GM19395 (cell line): ENCODE data around the gene FLII.
"Not testable (repeated sequence)": the region's sequence is repeated elsewhere in the genome, so short reads cannot be mapped to it uniquely, and the experiment has no call there.

Source experiments
- ATAC-seq: cut with Tn5 transposase; IDR thresholded peaks from one replicate; pipeline ENCODE4 v1.9.1; 2021; ENCODE audit warnings: mild to moderate bottlenecking, moderate library complexity; ENCODE audit not compliant: unreplicated experiment

FLII gene

DNA sequence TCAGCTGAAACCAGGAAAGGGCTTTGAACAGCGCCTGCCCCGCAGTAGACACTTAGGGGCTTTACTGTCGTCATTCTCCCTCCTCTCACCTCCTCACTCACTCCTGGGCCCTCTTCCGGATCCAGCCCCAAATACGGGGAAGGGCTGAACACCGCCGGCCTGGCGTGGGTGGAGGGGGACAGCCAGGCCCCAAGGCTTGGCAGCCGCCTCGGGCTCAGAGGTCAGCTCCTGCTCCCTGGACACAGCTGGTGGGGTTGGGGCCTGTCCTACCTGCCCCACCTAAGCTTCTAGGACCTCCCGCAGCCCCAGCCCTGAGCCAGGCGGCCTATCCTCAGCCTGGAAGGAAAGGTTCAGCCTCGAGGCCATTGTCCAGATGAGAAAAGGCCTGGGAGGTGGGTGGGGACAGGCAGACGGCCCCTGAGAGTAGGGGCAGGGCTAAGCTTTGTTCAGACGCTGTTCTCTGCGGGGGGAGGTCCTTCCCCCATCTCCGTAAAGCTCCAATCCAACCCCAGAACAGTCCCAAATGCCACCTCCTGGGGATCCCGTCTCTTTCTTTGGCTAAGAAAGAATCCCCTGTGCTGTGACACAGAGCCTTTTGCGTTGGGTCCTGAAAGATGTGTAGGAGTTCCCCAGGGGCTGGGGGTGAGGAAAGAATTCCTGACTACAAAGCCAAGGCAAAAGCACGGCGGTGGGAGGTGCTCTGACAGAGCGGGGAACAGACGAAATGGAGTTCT lies 34.0 kb downstream of the FLII start:
- no peak for ATAC-seq

DNA sequence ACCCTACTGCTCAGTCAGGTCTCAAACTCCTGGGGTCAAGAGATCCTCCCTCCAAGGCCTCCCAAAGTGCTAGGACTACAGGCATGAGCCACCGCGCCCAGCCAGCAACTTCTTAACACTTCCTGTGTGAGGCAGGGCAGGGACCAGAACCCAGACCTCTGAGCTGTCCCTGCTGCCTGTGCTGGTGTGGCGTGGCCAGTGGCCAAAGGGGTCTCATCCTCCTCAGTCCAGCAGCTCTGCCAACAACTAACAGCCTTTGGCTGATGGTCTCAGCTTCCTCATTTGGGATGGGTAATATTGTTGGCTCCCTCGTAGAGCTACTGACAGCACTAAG lies 34.5 kb downstream of the FLII start:
- ATAC-seq = no peak

DNA sequence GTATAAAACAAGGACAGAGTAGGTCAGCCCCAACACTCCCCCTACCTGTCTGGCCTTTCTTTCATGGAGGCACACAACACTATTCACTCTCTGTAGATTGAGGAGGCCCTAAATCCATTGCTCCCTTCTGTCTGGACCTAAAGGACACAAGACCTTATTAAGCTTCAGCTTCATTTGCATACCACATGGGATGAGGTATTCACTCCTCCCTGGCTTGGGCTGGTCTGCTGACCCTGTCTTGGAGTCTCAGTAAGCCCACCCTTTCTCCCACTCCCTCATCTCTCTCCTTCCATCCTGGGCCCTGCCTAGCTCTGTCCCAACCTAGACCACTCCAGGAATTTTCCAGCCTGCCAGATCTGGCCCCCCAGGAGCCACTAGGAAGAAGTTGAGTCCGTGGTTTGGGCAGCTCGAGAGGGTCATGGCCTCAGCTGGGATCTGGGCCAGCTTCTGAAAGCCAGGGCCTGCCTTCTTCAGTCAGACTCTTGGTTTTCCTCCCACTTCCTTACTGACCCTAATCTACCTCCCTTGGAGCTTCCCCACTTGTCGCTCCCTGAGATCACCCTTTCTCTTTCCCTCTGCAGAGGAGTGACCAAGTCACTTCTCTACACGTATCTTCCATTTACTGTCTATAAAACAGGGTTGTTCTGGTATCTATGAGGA lies 39.7 kb downstream of the FLII start:
- no peak for ATAC-seq

DNA sequence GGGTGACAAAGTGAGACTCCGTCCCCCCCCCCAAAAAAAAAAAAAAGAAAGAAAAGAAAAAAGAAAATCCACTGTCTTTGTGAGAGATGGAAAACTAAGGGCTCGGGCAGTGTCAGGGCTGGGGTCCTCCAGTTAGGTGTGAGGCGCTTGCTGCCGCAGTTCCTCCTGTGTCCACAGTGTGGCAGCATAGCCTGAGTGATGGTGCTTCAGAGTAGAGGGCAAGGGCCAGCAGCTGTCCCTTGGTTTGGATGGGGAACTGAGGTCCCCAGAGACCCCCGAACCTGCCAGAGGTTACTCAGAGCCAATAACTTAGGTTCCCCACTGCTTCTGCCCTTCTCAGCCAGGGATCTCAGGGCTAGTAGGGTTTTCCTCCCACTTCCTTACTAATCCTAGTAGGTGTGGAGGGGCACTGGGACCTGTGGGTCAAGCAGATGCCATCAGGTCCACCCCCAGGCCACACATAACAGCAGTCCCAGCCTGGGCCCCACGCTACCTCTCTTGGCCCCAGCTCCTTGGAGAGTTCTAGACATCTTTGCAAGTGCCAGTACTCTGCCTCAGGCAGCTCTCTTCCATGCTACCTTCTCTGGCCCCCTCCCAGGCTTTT lies 41.0 kb downstream of the FLII start:
- no peak for ATAC-seq

DNA sequence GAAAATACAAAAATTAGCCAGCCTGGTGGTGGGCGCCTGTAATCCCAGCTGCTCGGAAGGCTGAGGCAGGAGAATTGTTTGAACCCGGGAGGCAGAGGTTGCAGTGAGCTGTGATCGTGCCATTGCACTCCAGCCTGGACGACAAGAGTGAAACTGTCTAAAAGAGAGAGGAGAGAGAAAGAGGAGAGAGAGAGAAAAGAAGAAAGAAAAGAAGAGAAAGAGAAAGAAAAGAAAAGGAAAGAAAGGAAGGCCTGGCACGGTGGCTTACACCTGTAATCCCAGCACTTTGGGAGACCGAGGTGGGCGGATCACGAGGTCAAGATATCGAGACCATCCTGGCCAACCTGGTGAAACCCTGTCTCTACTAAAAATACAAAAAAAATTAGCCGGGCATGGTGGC lies 41.6 kb downstream of the FLII start:
- ATAC-seq = not testable (repeated sequence)

- ATAC-seq = no peak
These were observed 44.8 kb downstream of the FLII start for GRCh38 chr17:18213666-18214270.

- ATAC-seq = no peak
These were observed 50.4 kb downstream of the FLII start for GRCh38 chr17:18208092-18208491.

DNA sequence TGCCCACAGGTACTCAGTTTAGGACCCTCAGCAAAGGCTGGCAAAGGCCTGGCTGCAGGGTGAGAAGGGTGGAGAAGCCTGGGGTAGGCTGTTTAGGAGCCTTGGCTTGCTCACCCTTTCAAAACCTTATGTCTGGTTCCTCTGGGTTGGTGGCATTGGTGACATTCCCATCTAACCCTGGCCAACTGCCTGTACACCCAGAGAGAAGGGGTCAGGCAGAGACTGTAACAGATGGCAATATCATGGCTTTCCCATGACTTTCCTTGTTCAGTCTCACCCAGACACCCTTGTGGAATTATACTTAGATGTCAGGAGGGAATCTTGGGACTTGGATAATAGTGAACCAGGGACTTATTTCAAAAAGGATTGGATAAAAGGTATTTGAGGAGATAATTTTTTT lies 51.6 kb downstream of the FLII start:
- no peak for ATAC-seq

- ATAC-seq = no peak
These were observed 52.7 kb downstream of the FLII start for GRCh38 chr17:18205861-18206260.

GRCh38 chr17:18203308-18203707 lies 55.2 kb downstream of the FLII start:
- no peak for ATAC-seq

- ATAC-seq = no peak
These were observed 57.4 kb downstream of the FLII start for GRCh38 chr17:18201108-18201507.

DNA sequence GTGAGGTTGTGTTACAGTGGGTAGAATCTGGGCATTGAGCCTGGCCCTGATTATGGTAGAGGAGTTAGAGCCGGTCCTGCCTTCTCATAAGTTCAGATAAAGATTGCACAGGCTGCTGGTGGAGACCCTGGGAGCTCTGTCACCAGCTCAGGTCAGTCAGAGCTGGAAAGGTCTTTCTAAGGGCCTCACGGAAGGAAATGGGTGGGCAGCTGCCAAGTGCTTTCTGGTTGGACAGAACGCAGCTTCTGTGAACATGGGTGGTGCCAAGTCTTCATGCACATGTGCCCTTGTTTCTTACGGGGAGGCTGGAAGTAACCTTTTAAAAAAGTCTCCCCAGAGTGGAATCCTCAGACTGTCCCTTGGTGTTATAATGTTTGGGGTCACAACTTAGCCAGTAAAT lies 60.0 kb downstream of the FLII start:
- ATAC-seq = no peak

GRCh38 chr17:18197535-18198194 lies 60.9 kb downstream of the FLII start:
- ATAC-seq = no peak

DNA sequence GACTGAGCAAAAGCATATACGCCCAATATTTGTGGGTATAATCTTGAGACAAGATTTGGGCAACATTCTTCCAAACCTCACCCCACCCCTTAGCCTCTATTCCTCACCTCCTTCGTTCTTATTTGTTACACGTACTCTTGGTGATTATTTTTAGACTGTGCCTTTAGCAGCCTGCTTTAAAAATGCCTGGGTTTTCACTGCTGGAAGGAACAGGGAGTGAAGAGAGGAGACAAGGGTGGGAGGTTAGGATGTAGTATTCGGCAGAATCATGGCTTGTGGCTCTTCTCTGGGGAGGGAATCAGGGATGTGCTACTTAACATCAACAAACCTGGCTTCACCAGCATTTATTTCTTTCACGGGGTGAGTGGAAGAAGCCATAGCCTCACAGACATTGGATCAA lies 63.3 kb downstream of the FLII start:
- no peak for ATAC-seq
